Adipose tissue (tissue), 3 donors: ENCODE data around the gene CACNA2D2. TPM values are rescaled to one million over a fixed set of nuclear protein-coding genes. Genes with fewer than 3 reads are reported as not detected.

Experiments used
- H3K27ac ChIP-seq: one replicate; pipeline ENCODE4 v1.5.1; 2013; ENCODE audit warnings: low read depth, low read length
- WGBS, 3 donors: extraction: QIAGEN DNeasy Blood & Tissue Kit; methylation state at CpG; one replicate each; pipeline ENCODE4 v1.1.7; 2013; 5-methylcytosine and 5-hydroxymethylcytosine counted together
- polyA plus RNA-seq, 3 donors: library from polyadenylated mRNA; stranded (reverse); fragments of 200-250 nt; gene quantifications; one replicate each; pipeline ENCODE4 v1.2.3, GENCODE V29; 2013
- donor health status: healthy with polysubstance abuse.
- donor health status: Bipolar disorder and iron deficiency.
- donor health status: healthy.

The CACNA2D2 gene
- polyA plus RNA-seq, 3 donors = 0.56 to 1.7 (median 0.68) TPM

DNA sequence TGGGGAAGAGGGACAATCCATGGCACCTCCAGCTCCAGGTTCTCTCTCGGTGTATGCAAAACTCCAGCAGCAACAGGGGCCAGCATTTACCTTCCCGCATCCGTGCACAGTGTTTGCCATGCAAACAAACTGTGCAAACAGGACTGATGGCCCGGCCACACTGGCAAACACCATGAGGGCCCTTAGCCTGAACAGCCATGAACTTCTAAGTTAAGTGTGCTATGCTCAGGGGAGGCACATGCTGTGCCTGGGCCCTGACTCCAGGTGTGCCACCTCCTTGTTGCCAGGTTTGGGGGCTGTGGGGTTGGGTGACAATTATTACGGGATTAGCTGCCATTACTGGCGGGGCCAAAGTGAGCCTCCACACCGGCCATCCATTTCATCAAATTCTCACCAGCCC, 57.5 kb downstream of the CACNA2D2 start:
- WGBS, 3 donors = 57 to 94% (median 92%) methylated on average over 7 of the region's 7 CpGs
- H3K27ac ChIP-seq = no peak overlapping the region

DNA sequence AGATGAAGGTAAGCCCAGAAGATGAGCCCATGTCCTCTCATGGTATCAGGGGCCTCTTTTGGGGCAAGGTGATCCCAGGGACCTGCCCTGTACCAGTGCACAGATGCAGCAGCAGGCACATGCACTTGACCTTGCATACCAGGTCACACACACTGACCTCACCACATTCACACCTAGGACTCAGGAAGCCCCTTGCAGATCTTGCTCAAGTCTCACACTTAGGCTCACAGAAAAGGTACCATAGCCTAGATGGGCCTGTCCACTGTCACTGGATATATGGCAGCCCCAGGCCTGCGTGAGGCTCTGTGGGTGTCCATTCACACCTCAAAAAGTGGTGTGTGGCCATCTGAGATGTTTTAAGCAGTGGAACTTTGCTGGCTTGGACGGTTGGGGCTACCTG, 58.7 kb downstream of the CACNA2D2 start:
- 93 to 94% (median 94%) methylated on average over 2 of the region's 2 CpGs for WGBS, 3 donors
- no peak overlapping the region for H3K27ac ChIP-seq

- 86 to 93% (median 90%) methylated on average over 5 of the region's 5 CpGs for WGBS, 3 donors
Measured at GRCh38 chr3:50444213-50444612, 59.2 kb downstream of the CACNA2D2 start.

GRCh38 chr3:50442945-50443579, 60.4 kb downstream of the CACNA2D2 start:
- 71 to 90% (median 86%) methylated on average over 21 of the region's 21 CpGs for WGBS, 3 donors
- H3K27ac ChIP-seq = no peak overlapping the region

More at GRCh38 chr3:50444213-50444612, 59.2 kb downstream of the CACNA2D2 start:
- H3K27ac ChIP-seq = no peak overlapping the region

GRCh38 chr3:50441424-50442217, 61.8 kb downstream of the CACNA2D2 start:
- H3K27ac ChIP-seq = no peak overlapping the region
- 66 to 70% (median 67%) methylated on average over 7 of the region's 7 CpGs for WGBS, 3 donors

DNA sequence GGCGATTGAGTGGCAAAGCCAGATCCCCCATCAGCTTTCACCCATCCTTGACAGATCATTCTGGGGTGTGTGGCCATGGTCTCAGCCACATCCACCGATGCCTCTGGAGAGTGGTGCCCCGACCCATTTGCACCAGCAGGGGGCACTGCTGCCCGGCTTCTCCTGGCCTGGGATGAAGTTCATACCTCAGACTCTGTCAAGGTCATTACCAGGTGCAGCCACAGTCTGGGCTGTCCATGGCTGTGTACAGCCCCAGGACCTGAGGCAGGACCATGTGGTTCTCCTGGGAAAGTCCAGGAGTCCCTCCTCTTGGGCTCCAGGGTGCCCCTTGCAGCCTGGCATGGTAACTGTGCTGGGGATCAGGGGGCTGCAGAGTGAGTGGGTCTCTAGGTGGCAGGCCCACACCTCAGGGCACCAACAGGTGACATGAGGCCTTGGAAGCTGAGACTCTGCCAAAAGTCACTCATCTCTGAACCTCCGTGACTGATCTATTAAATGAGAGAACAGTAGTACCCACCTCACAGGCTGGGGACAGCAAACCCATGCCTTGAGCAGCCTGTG, 67.2 kb downstream of the CACNA2D2 start:
- WGBS, 3 donors = 10 to 23% (median 23%) methylated on average over 5 of the region's 5 CpGs
- no peak overlapping the region for H3K27ac ChIP-seq

GRCh38 chr3:50435371-50436113, 67.9 kb downstream of the CACNA2D2 start:
- no peak overlapping the region for H3K27ac ChIP-seq
- WGBS, 3 donors = 26 to 46% (median 42%) methylated on average over 12 of the region's 12 CpGs

DNA sequence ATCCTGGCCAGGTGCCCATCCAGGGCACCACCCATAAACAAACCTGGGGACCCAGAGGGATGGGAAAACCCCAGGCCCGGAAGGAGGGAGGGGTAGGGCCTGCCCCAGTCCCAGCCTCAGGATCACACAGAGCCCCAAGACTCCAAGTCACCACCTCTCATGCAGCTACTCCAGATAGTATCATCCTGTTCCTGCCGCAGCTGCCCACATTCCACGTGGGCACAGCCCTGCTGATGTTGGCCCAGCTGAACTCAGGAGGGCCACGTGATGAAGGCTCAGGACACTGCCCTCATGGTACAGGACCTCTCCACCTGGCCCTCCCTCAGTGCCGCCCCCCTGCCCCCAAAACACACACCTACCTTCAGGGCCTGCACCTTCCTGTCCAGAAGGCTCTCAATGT, 69.5 kb downstream of the CACNA2D2 start:
- no peak overlapping the region for H3K27ac ChIP-seq
- 77 to 81% (median 81%) methylated on average over 5 of the region's 5 CpGs for WGBS, 3 donors

- no peak overlapping the region for H3K27ac ChIP-seq
- 55 to 81% (median 70%) methylated on average over 4 of the region's 4 CpGs for WGBS, 3 donors
Measured at GRCh38 chr3:50430950-50431435, 72.4 kb downstream of the CACNA2D2 start.

- no peak overlapping the region for H3K27ac ChIP-seq
- WGBS, 3 donors = 78 to 89% (median 82%) methylated on average over 4 of the region's 4 CpGs
Measured at GRCh38 chr3:50430191-50430590, 73.2 kb downstream of the CACNA2D2 start.

GRCh38 chr3:50428007-50428633, 75.3 kb downstream of the CACNA2D2 start:
- 74 to 79% (median 76%) methylated on average over 9 of the region's 9 CpGs for WGBS, 3 donors
- H3K27ac ChIP-seq = no peak overlapping the region

DNA sequence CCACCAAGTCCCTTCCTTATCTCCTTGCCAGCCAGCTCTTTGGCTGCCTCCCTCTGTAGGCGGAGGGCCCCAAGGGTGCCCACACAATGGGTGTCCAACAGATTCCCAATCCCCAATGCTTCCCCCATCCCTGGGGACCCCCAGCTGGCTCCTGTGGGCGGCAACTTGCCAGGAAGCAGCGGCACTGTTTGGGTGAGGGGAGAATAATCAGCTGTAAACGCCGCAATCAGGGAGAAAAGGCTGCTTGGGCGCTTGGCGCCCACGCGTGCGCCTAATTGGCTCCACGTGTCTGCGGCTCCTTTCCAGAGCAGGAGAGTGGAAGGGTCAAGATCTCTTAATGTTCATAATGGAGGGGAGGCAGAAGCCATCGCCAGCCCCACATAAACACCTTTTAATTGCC, 76.2 kb downstream of the CACNA2D2 start:
- 87 to 92% (median 89%) methylated on average over 13 of the region's 13 CpGs for WGBS, 3 donors
- H3K27ac ChIP-seq = no peak overlapping the region

GRCh38 chr3:50425911-50426310, 77.5 kb downstream of the CACNA2D2 start:
- H3K27ac ChIP-seq = no peak overlapping the region
- WGBS, 3 donors = 59 to 80% (median 65%) methylated on average over 5 of the region's 5 CpGs

- 51 to 97% (median 76%) methylated on average over 7 of the region's 7 CpGs for WGBS, 3 donors
- H3K27ac ChIP-seq = no peak overlapping the region
Measured at GRCh38 chr3:50423543-50423942, 79.9 kb downstream of the CACNA2D2 start.

DNA sequence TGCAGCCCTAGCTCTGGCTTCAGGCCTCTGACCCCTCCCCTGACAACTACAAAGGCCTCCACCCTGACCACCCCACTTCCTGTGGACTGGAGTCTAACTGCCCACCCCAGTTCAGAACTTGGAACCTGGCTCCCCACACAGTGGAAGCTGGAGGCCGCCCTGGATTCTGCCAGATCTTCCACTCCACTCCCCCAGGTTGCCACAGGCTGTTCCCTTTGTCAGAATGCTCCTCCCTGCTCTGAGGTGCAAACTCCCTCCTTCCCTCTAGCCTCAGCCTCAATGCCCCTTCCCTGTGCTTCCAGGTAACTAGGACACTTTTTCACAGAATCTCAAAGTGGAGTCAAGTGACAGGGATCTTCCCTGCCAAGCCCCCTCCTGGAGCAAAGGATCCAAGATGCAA, 81.3 kb downstream of the CACNA2D2 start:
- no peak overlapping the region for H3K27ac ChIP-seq
- WGBS, 3 donors = 61 to 92% (median 81%) methylated on average over 1 of the region's 1 CpG

DNA sequence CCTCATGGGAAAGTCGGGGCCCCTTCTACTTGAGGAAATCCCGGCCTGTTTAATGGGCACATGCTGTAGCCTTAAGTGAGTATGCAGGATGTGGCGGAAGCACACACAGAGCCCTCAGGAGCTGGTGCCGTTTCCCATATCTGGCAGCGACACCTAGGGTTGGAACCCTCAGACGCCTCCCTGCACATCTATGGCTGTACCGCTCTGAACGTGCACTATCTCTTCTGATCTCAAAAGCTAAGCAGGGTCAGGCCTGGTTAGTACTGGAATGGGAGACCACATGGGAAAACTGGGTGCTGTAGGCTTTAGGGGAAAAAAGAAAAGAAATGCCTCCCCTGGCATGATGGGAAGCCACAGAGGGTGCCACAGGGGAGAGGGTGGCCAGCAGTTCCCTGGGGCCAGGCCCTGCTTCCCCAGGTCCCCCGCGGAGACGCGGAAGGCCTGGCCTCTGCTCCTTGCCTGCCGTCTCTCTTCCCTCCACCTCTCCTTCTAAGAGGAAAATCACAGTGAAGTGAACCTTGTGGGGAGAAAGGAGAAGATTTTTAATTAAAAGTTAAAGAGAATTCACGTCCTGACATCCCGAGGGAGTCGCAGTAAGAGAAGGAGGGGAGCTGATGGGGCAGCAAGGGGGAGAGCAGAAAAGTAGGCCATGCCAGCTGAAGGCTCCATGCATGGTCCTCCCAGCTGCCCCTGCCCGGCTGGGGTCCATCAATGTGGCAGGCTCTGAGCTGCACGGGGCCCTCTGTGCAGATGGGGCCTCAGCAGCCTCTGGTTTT, 83.7 kb downstream of the CACNA2D2 start:
- no peak overlapping the region for H3K27ac ChIP-seq
- 85 to 90% (median 89%) methylated on average over 18 of the region's 18 CpGs for WGBS, 3 donors

- H3K27ac ChIP-seq = no peak overlapping the region
Measured at GRCh38 chr3:50418850-50419249, 84.6 kb downstream of the CACNA2D2 start.

GRCh38 chr3:50417637-50418033, 85.8 kb downstream of the CACNA2D2 start:
- WGBS, 3 donors = 69 to 74% (median 69%) methylated on average over 4 of the region's 4 CpGs

More at GRCh38 chr3:50418850-50419249, 84.6 kb downstream of the CACNA2D2 start:
- 64 to 83% (median 75%) methylated on average over 4 of the region's 4 CpGs for WGBS, 3 donors

More at GRCh38 chr3:50417637-50418033, 85.8 kb downstream of the CACNA2D2 start:
- no peak overlapping the region for H3K27ac ChIP-seq
